ENCODE data around the gene IDH3A. TPM values are rescaled to one million over a fixed set of nuclear protein-coding genes. Genes with fewer than 3 reads are reported as not detected.

IDH3A gene
- total and polyA plus RNA-seq, 2 donors (not counting 1 experiment from before 2014, with no cell fraction given), result 24.9 to 65.0 TPM

DNA sequence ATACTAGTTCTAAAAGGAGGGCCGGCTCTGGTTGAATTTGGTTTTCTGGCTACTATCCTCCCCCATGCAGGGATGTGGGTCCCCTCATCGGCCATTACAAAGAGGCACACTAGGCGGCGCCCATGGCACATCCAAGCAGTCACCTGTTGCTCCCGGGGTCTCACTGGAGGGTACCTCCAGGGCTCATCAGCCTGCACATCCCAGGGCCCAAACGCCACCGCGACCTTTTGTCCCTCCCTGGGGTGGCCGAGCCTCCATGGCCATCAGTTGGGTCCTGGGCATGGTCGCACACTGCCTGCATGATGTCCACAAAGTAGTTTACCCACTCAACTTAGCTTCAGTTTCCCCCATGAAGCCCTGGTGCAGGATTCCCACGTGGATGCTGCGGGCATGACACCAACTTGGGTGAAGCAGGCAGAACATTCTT, 28.3 kb downstream of the IDH3A start:
- DNase-seq (ENCODE audit: low read depth in 2 of 2), result peak; percentile 4 to 15
- Histone ChIP-seq H3K79me2 (ENCODE audit: control insufficient read depth, insufficient read depth, low read length) (no peaks in the 10 kb centered on the region), H4K20me1 (ENCODE audit: control insufficient read depth, extremely low read depth, insufficient read depth, low read length) (no peaks in the 10 kb centered on the region), H3K4me3 (replicated peaks in 1 of 4; ENCODE audit: control extremely low read depth in 1 of 4, insufficient read depth in 1 of 4, low read depth in 3 of 4, low read length in 4 of 4) (no peak overlapping the region), H3K27ac (ENCODE audit: insufficient read depth, low read length) (no peak overlapping the region), H2AFZ (ENCODE audit: low read length) (no peak overlapping the region), H3K27me3 (ENCODE audit: control insufficient read depth, insufficient read depth, low read length) (no peaks in the 10 kb centered on the region), H3K36me3 (ENCODE audit: control insufficient read depth, insufficient read depth, low read length) (peaks cover 2% of the 10 kb centered on the region), H3K4me1 (ENCODE audit: control insufficient read depth, extremely low read depth, insufficient read depth, low read length) (no peaks in the 10 kb centered on the region), H3K9me3 (ENCODE audit: control insufficient read depth, insufficient read depth, low read depth, low read length) (no peaks in the 10 kb centered on the region), H3K9ac (ENCODE audit: insufficient read depth, low read length) (no peak overlapping the region), H3K4me2 (ENCODE audit: extremely low read depth, insufficient read depth, low read length) (no peak overlapping the region)
- TF ChIP-seq EZH2 (IDR thresholded peaks at IDR 0.05; ENCODE audit: low read length, missing control alignments), result no peak
- TF ChIP-seq, protein P1, sequence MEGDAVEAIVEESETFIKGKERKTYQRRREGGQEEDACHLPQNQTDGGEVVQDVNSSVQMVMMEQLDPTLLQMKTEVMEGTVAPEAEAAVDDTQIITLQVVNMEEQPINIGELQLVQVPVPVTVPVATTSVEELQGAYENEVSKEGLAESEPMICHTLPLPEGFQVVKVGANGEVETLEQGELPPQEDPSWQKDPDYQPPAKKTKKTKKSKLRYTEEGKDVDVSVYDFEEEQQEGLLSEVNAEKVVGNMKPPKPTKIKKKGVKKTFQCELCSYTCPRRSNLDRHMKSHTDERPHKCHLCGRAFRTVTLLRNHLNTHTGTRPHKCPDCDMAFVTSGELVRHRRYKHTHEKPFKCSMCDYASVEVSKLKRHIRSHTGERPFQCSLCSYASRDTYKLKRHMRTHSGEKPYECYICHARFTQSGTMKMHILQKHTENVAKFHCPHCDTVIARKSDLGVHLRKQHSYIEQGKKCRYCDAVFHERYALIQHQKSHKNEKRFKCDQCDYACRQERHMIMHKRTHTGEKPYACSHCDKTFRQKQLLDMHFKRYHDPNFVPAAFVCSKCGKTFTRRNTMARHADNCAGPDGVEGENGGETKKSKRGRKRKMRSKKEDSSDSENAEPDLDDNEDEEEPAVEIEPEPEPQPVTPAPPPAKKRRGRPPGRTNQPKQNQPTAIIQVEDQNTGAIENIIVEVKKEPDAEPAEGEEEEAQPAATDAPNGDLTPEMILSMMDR (conservative IDR thresholded peaks at IDR 0.05 in 1 of 2, IDR thresholded peaks at IDR 0.05 in 1 of 2; ENCODE audit: low read depth in 1 of 2, low read length in 2 of 2), result peak; percentile 75 to 83

DNA sequence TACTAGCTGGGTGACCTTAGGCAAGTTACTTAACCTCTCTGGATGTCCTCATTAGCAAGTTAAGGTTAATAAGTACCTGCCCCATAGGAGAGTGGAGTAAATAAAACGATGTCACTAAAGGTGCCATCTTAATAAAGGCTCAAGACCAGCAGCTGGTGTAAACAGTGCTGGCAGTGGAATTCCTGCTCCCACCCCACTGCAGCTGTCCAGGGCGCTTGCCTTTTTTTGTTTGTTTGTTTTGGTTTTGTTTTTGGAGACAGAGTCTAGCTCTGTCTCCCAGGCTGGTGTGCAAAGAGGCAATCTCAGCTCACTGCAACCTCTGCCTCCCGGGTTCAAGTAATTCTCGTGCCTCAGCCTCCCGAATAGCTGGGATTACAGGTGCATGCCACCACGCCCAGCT, 28.9 kb downstream of the IDH3A start:
- H3K9ac ChIP-seq (ENCODE audit: insufficient read depth, low read length), result no peak overlapping the region

DNA sequence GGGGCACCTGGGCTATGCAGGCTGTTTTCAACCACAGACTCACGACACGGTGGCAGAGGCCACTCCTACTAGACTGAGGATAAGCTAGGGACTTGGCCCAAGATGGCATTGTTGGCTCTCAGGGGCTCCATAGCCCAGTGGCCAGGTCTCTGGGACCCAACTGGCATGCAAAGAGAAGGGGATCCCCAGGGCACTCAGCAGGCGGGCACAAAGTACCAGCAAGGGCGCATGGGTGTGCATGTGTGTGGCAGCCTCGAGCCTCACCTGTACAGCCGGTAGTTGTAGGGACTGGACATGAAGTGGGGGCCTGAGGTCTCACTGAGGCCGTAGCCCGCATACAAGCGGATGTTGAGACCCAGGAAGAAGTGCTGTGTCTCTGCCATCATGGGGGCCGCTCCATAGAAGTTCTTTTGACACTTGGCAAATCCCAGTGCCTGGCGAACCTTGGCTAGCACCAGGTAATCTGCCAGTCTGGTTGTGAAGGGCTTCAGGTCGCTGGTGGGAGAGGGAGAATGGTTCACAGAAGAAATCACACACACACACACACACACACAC, 30.2 kb downstream of the IDH3A start:
- Histone ChIP-seq H2AFZ (ENCODE audit: low read length) (no peak overlapping the region), H3K4me3 (replicated peaks in 1 of 4; ENCODE audit: control extremely low read depth in 1 of 4, insufficient read depth in 1 of 4, low read depth in 3 of 4, low read length in 4 of 4) (no peak overlapping the region), H3K79me2 (ENCODE audit: control insufficient read depth, insufficient read depth, low read length) (no peaks in the 10 kb centered on the region), H4K20me1 (ENCODE audit: control insufficient read depth, extremely low read depth, insufficient read depth, low read length) (no peaks in the 10 kb centered on the region), H3K27ac (ENCODE audit: insufficient read depth, low read length) (no peak overlapping the region), H3K27me3 (ENCODE audit: control insufficient read depth, insufficient read depth, low read length) (no peaks in the 10 kb centered on the region), H3K4me2 (ENCODE audit: extremely low read depth, insufficient read depth, low read length) (no peak overlapping the region), H3K9me3 (ENCODE audit: control insufficient read depth, insufficient read depth, low read depth, low read length) (no peaks in the 10 kb centered on the region), H3K4me1 (ENCODE audit: control insufficient read depth, extremely low read depth, insufficient read depth, low read length) (no peaks in the 10 kb centered on the region), H3K9ac (ENCODE audit: insufficient read depth, low read length) (no peak overlapping the region), H3K36me3 (ENCODE audit: control insufficient read depth, insufficient read depth, low read length) (no peaks in the 10 kb centered on the region)
- DNase-seq (ENCODE audit: low read depth in 2 of 2), result no peak
- TF ChIP-seq, protein P1 (conservative IDR thresholded peaks at IDR 0.05 in 1 of 2, IDR thresholded peaks at IDR 0.05 in 1 of 2; ENCODE audit: low read depth in 1 of 2, low read length in 2 of 2), result no peak
- no peak for TF ChIP-seq EZH2 (IDR thresholded peaks at IDR 0.05; ENCODE audit: low read length, missing control alignments)

More for the DNA sequence above, 28.9 kb downstream of the IDH3A start:
- Histone ChIP-seq H4K20me1 (ENCODE audit: control insufficient read depth, extremely low read depth, insufficient read depth, low read length) (no peaks in the 10 kb centered on the region), H3K4me3 (replicated peaks in 1 of 4; ENCODE audit: control extremely low read depth in 1 of 4, insufficient read depth in 1 of 4, low read depth in 3 of 4, low read length in 4 of 4) (no peak overlapping the region), H3K79me2 (ENCODE audit: control insufficient read depth, insufficient read depth, low read length) (no peaks in the 10 kb centered on the region), H3K4me2 (ENCODE audit: extremely low read depth, insufficient read depth, low read length) (no peak overlapping the region), H2AFZ (ENCODE audit: low read length) (no peak overlapping the region), H3K27ac (ENCODE audit: insufficient read depth, low read length) (no peak overlapping the region), H3K4me1 (ENCODE audit: control insufficient read depth, extremely low read depth, insufficient read depth, low read length) (no peaks in the 10 kb centered on the region), H3K36me3 (ENCODE audit: control insufficient read depth, insufficient read depth, low read length) (no peaks in the 10 kb centered on the region), H3K9me3 (ENCODE audit: control insufficient read depth, insufficient read depth, low read depth, low read length) (no peaks in the 10 kb centered on the region), H3K27me3 (ENCODE audit: control insufficient read depth, insufficient read depth, low read length) (no peaks in the 10 kb centered on the region)
- TF ChIP-seq, protein P1 (conservative IDR thresholded peaks at IDR 0.05 in 1 of 2, IDR thresholded peaks at IDR 0.05 in 1 of 2; ENCODE audit: low read depth in 1 of 2, low read length in 2 of 2), result no peak
- TF ChIP-seq EZH2 (IDR thresholded peaks at IDR 0.05; ENCODE audit: low read length, missing control alignments), result no peak
- DNase-seq (ENCODE audit: low read depth in 2 of 2), result no peak

Measured in fibroblast of lung (primary cell).